HCT116 (cell line): ENCODE measurements around the gene APBA2. TPM values are rescaled to one million over a fixed set of nuclear protein-coding genes. Genes with fewer than 3 reads are reported as not detected.

ENCODE experiments used
- ATAC-seq: fragments of 200-7000 bp; cut with Tn5 transposase; 2 replicates; pipeline ENCODE4 v1.9.1; 2020; ENCODE audit warnings: mild to moderate bottlenecking, moderate library complexity
- BruUV-seq: library from RNA; stranded (reverse); fragments of 400-500 nt; replicated peaks from 2 replicates; lab custom pipeline; 2021; lab: Mats Ljungman, UMichigan
- CTCF ChIA-PET: fragments of 300-600 bp; sonication (Branson Sonifier 250); formaldehyde crosslinking; loops from one replicate; lab custom pipeline; 2021; ENCODE audit warnings: antibody characterized with exemption; lab: Charles Lee
- POLR2A ChIA-PET: fragments of 300-600, 350-600 bp; sonication (Branson Sonifier 250); formaldehyde crosslinking; loops from one replicate; lab custom pipeline; 2021; ENCODE audit warnings: antibody characterized with exemption; lab: Charles Lee
- RAD21 ChIA-PET, 2 experiments: fragments of 300-600 bp; sonication (Branson Sonifier 250); formaldehyde crosslinking; loops; one replicate each; lab custom pipeline; 2023; ENCODE audit warnings: low total read pairs in 2 of 2; ENCODE audit not compliant: uncharacterized antibody in 2 of 2, unreplicated experiment in 2 of 2, low non-redundant PET in 1 of 2; lab: Charles Lee
- DNase-seq: peaks from one replicate; pipeline ENCODE4 v3.0.0-alpha.2; 2010; ENCODE audit warnings: low read depth, low spot score
- H2AFZ ChIP-seq: fragments of 200-600 bp; shearing (Covaris generic), sonication (generic); 2 replicates; pipeline ENCODE4 v1.6.1; 2017; ENCODE audit warnings: low read depth, mixed run types, mixed read lengths, antibody characterized with exemption, low read length; ENCODE audit not compliant: poor library complexity, severe bottlenecking
- H3K27ac ChIP-seq: 2 replicates; pipeline ENCODE4 v1.5.1; 2012; ENCODE audit warnings: low read depth, low read length
- H3K27me3 ChIP-seq: fragments of 200-600 bp; sonication (generic); 2 replicates; pipeline ENCODE4 v1.6.1; 2016; ENCODE audit warnings: mixed run types, low read length, mixed read lengths; ENCODE audit not compliant: insufficient read depth
- H3K36me3 ChIP-seq, 2 experiments: fragments of 200-500 bp in 1 of 2; fragments of 200-600 bp in 1 of 2; sonication (Bioruptor generic) in 1 of 2; sonication (generic) in 1 of 2; 2 replicates each; pipeline versions ENCODE4 v1.5.1 to v1.6.1; 2014 to 2016; ENCODE audit warnings: low read length in 2 of 2, inconsistent platforms in 1 of 2, mixed read lengths in 1 of 2, mixed run types in 1 of 2; ENCODE audit not compliant: insufficient read depth in 2 of 2, control insufficient read depth in 1 of 2
- H3K4me1 ChIP-seq, 2 experiments: fragments of 200-600 bp in 1 of 2; sonication (generic) in 1 of 2; 2 replicates each; pipeline versions ENCODE4 v1.5.1 to v1.6.1; 2012 to 2017; ENCODE audit warnings: low read length in 2 of 2, inconsistent platforms in 1 of 2, mild to moderate bottlenecking in 1 of 2, mixed read lengths in 1 of 2, mixed run types in 1 of 2, moderate library complexity in 1 of 2; ENCODE audit not compliant: insufficient read depth in 2 of 2, control insufficient read depth in 1 of 2
- H3K4me2 ChIP-seq: fragments of 200-600 bp; sonication (generic); 2 replicates; pipeline ENCODE4 v1.6.1; 2017; ENCODE audit warnings: mixed run types, low read length, mixed read lengths
- H3K4me3 ChIP-seq, 2 experiments: fragments of 200-600 bp in 1 of 2; sonication (generic) in 1 of 2; replicated peaks in 1 of 2; 2 replicates each; pipeline ENCODE4 v1.5.1; 2011 to 2016; ENCODE audit warnings: low read length in 2 of 2, control low read depth in 1 of 2, low read depth in 1 of 2, mild to moderate bottlenecking in 1 of 2, mixed read lengths in 1 of 2, mixed run types in 1 of 2
- H3K79me2 ChIP-seq: fragments of 200-600 bp; sonication (generic); 2 replicates; pipeline ENCODE4 v1.6.1; 2017; ENCODE audit warnings: mild to moderate bottlenecking, mixed run types, low read length, moderate library complexity, mixed read lengths; ENCODE audit not compliant: insufficient read depth
- H3K9ac ChIP-seq: fragments of 200-600 bp; sonication (generic); 2 replicates; pipeline ENCODE4 v1.6.1; 2016; ENCODE audit warnings: low read length, mixed read lengths
- H3K9me2 ChIP-seq: fragments of 200-600 bp; sonication (generic), shearing (Covaris generic); 2 replicates; pipeline ENCODE4 v1.6.1; 2017; ENCODE audit warnings: mixed run types, mild to moderate bottlenecking, moderate library complexity; ENCODE audit not compliant: insufficient read depth
- H3K9me3 ChIP-seq, 2 experiments: fragments of 200-500 bp in 1 of 2; fragments of 200-600 bp in 1 of 2; sonication (Bioruptor generic) in 1 of 2; sonication (generic) in 1 of 2; 2 replicates each; pipeline ENCODE4 v1.6.1; 2014 to 2017; ENCODE audit warnings: low read length in 2 of 2, mixed read lengths in 2 of 2, inconsistent platforms in 1 of 2, low read depth in 1 of 2, mild to moderate bottlenecking in 1 of 2, mixed run types in 1 of 2, moderate library complexity in 1 of 2; ENCODE audit not compliant: control insufficient read depth in 1 of 2, insufficient read depth in 1 of 2
- H4K20me1 ChIP-seq: fragments of 200-600 bp; sonication (generic), shearing (Covaris generic); 2 replicates; pipeline ENCODE4 v1.6.1; 2017; ENCODE audit warnings: mixed run types, mild to moderate bottlenecking, moderate library complexity; ENCODE audit not compliant: insufficient read depth
- ATF3 ChIP-seq: IDR thresholded peaks from 2 replicates; pipeline ENCODE4 v1.6.1; 2012
- EGR1 ChIP-seq: IDR thresholded peaks from 2 replicates; pipeline ENCODE4 v1.6.1; 2012; ENCODE audit warnings: low read depth
- ELF1 ChIP-seq: IDR thresholded peaks from 2 replicates; pipeline ENCODE4 v1.6.1; 2012; ENCODE audit warnings: low read depth, borderline replicate concordance
- POLR2AphosphoS5 ChIP-seq: IDR thresholded peaks from 2 replicates; pipeline ENCODE4 v1.6.1; 2011; ENCODE audit warnings: mild to moderate bottlenecking, low read depth, low read length, moderate library complexity
- RAD21 ChIP-seq: IDR thresholded peaks from 2 replicates; pipeline ENCODE4 v1.6.1; 2012; ENCODE audit warnings: low read depth, mild to moderate bottlenecking
- REST ChIP-seq: IDR thresholded peaks from 2 replicates; pipeline ENCODE4 v1.6.1; 2012; ENCODE audit warnings: low read depth
- SIN3A ChIP-seq: IDR thresholded peaks from 2 replicates; pipeline ENCODE4 v1.6.1; 2012; ENCODE audit warnings: low read depth
- SP1 ChIP-seq: IDR thresholded peaks from 2 replicates; pipeline ENCODE4 v1.6.1; 2012; ENCODE audit warnings: low read depth
- SRF ChIP-seq: IDR thresholded peaks from 2 replicates; pipeline ENCODE4 v1.6.1; 2012; ENCODE audit warnings: low read depth
- intact Hi-C: fragments of 100-400 bp; cut with micrococcal nuclease; formaldehyde crosslinking; loops from 2 replicates; pipeline ENCODE4 v1.10.0; 2022
- total RNA-seq: library from RNA; stranded (reverse); gene quantifications from one replicate; pipeline ENCODE4 v1.2.1, GENCODE V29; 2021; ENCODE audit not compliant: unreplicated experiment

Gene APBA2
- total RNA-seq, 1 experiment from 2014 or later = 0.47 TPM

GRCh38 chr15:28937271-28937670, 51.5 kb downstream of the APBA2 start:
- RAD21 ChIA-PET = no interaction called here
- H3K36me3 ChIP-seq = no peaks in the 10 kb centered on the region
- no peaks in the 10 kb centered on the region for H3K79me2 ChIP-seq
- DNase-seq = no peak
- H4K20me1 ChIP-seq = no peaks in the 10 kb centered on the region
- H3K4me1 ChIP-seq = no peaks in the 10 kb centered on the region
- TF ChIP-seq RAD21 = no peak
- no peak for TF ChIP-seq SP1
- TF ChIP-seq SIN3A = no peak
- no peak for TF ChIP-seq POLR2AphosphoS5
- no peak for TF ChIP-seq ELF1
- TF ChIP-seq SRF = no peak
- TF ChIP-seq REST = no peak
- no peak for TF ChIP-seq EGR1
- TF ChIP-seq ATF3 = no peak
- POLR2A ChIA-PET = no interaction called here
- H3K9me3 ChIP-seq = no peaks in the 10 kb centered on the region
- no peak overlapping the region for H3K4me2 ChIP-seq
- H2AFZ ChIP-seq = no peak overlapping the region
- no TSS peak for BruUV-seq
- CTCF ChIA-PET = no interaction called here
- H3K4me3 ChIP-seq = no peak overlapping the region
- no peak for ATAC-seq
- no peak overlapping the region for H3K9ac ChIP-seq
- H3K27me3 ChIP-seq = no peaks in the 10 kb centered on the region
- no peaks in the 10 kb centered on the region for H3K9me2 ChIP-seq
- intact Hi-C loops = no loop called here
- no peak overlapping the region for H3K27ac ChIP-seq
